Astrocyte of the cerebellum (primary cell): ENCODE measurements around the gene LIMD2.
"Not testable (repeated sequence)": the region's sequence is repeated elsewhere in the genome, so short reads cannot be mapped to it uniquely, and the experiment has no call there.

Experiments
- DNase-seq: peaks from one replicate; pipeline ENCODE4 v3.0.0-alpha.2; 2011; ENCODE audit warnings: low read depth
- H3K4me3 ChIP-seq: 2 replicates; pipeline ENCODE4 v1.5.1; 2011; ENCODE audit warnings: mild to moderate bottlenecking, low read depth, low read length, moderate library complexity
- CTCF ChIP-seq: IDR thresholded peaks from 2 replicates; pipeline ENCODE4 v1.5.1; 2012; ENCODE audit warnings: low read length, low read depth, moderate library complexity, mild to moderate bottlenecking; ENCODE audit errors: missing control alignments
- in situ Hi-C: cut with HindIII; loops from 2 replicates; pipeline ENCODE4 v1.10.0; 2017; ENCODE audit warnings: low sequenced_read_pairs

LIMD2 gene

DNA sequence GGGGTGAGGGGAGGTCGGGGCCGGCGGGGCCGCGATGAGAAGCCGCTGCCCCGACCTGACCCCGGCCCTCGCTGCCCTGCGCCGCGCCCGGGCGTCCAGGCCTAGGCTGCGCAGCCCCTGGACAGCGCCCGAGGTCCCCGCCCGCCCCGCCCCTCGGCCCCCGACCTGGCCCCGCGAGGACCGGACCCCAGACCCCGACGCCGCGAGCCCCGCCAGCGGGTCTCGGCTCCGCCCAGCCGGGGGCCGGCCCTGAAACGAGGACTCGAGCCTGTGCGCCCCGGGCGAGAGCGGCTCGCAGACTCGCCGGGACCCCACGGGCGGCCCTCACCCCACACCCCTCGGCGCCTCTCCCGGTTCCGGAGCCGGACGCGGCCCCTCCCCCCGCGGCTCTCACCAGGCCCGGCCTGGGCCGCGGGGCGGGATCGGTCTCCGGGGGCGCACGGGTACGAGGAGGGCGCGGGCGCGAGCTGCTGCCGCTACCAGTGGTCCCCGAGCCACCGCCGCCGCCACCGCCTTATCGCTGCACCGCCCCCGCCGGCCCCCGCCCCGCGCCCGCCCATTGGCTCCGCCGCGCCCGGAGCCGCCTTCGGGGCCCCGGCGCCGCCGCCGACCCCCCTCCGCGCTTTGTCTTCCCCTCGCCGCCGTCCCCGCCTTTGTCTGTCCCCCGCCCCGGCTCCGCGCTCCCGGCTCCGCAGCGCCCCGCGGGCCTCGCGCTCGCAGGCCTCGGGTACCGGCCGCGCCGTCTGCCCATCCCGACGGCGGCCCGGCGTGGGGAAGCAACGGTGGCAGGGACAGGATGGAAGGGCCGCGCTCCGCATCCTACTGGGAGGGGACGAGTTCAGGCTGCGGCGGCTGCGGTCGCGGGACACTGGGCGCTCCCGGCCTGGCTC lies at the start of gene LIMD2:
LIMD2 (minus strand) TSS at position 488 of the 890 bp plus-strand sequence. CDS start 827 bp downstream, outside the sequence.
- in situ Hi-C loops, result no loop called here
- DNase-seq, result no peak
- TF ChIP-seq CTCF, result no peak
- peak within 1 kb of the TSS; percentile 51 for H3K4me3 ChIP-seq

GRCh38 chr17:63741408-63742173 lies 41.7 kb upstream of the LIMD2 start, which contains the start of gene STRADA:
Gene STRADA, minus strand, starts transcription at chr17:63741799. Its CDS starts 13,430 bp downstream, at chr17:63728369.
- peak; percentile 90 for DNase-seq
- in situ Hi-C loops, result no loop called here

DNA sequence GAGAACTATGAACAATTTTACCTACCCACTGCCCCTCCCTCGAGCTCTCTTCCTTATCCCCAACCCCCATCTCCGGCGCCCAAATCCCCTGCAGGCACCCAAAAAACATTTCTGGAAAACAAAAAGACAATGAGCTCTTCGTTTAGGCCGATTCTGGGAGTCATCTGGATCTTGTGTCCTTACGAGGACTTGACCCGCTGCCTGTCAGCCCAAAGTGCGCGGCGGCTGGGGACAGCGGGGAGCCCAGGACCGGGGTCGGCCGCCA lies 41.1 kb upstream of the LIMD2 start:
- peak overlapping the region; percentile 76 for H3K4me3 ChIP-seq
- in situ Hi-C loops, result no loop called here
- no peak for DNase-seq
- TF ChIP-seq CTCF, result no peak

More at GRCh38 chr17:63741408-63742173, 41.7 kb upstream of the LIMD2 start, which contains the start of gene STRADA:
- no peak for TF ChIP-seq CTCF
- H3K4me3 ChIP-seq, result peak within 1 kb of the TSS; percentile 76

DNA sequence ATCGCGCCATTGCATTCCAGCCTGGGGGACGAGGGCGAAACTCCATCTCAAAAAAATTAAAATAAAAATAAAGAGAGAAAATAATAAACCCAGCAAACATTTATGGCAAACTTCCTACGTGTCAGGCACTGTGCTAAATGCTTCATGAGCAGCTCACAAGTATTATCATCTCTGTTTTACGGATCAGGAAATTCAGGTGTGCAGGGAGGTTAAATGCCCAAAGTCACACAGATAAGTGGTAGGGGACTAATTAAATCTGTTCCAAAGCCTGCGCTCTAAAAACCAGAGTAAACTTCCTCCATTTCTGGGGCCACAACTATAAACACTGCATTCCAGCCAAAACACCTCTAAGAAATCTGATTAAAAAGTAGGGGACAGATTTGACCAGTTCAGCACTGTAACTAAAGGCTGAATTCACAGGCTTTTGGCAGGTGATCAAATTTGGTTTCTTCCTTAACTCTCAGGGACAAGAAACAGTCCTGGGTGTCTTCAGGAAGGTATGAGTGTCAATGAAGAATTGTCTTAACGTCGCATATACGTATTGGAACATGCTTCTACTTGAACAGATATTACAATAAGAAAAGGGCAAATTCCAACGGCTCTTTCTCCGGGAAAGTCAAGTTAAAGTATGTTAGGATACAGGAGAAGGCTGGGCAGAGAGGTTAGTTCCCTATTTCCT lies 40.7 kb upstream of the LIMD2 start:
- H3K4me3 ChIP-seq, result peak overlapping the region; percentile 76
- no peak for TF ChIP-seq CTCF
- in situ Hi-C loops, result no loop called here
- no peak for DNase-seq

DNA sequence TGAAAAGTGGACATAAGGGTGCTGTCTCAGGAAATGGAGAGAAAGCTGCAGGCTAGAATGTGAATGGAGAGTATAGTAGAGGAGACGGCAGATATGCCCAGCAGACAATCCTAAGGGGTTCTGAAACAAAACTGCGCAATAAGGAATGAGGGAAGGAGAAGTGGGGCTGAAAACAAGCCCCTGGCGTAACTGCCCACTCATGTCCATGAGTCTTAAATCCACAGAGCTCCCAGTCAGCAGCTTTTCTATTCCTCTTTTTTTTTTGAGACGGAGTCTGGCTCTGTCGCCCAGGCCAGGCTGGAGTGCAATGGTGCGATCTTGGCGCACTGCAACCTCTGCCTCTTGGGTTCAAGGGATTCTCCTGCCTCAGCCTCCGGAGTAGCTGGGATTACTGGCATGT lies 35.8 kb upstream of the LIMD2 start:
- DNase-seq, result no peak
- no peak for TF ChIP-seq CTCF
- in situ Hi-C loops, result no loop called here
- no peak overlapping the region for H3K4me3 ChIP-seq

GRCh38 chr17:63722403-63722802 lies 22.5 kb upstream of the LIMD2 start:
- TF ChIP-seq CTCF, result no peak
- in situ Hi-C loops, result no loop called here
- no peak overlapping the region for H3K4me3 ChIP-seq
- DNase-seq, result no peak

GRCh38 chr17:63720194-63720593 lies 20.3 kb upstream of the LIMD2 start:
- DNase-seq, in situ Hi-C loops, H3K4me3 ChIP-seq: not testable (repeated sequence)
